Panc1 (cell line): ENCODE measurements around the gene TTC16. TPM values are rescaled to one million over a fixed set of nuclear protein-coding genes. Genes with fewer than 3 reads are reported as not detected.

Experiments used
- ATAC-seq: fragments of 200-7000 bp; cut with Tn5 transposase; 2 replicates; pipeline ENCODE4 v1.9.1; 2020; ENCODE audit warnings: mild to moderate bottlenecking, moderate library complexity
- BruUV-seq: library from RNA; stranded (reverse); fragments of 400-500 nt; replicated peaks from 2 replicates; lab custom pipeline; 2021; lab: Mats Ljungman, UMichigan
- CTCF ChIA-PET: fragments of 300-600 bp; sonication (Branson Sonifier 250); formaldehyde crosslinking; loops from one replicate; lab custom pipeline; 2022; ENCODE audit warnings: antibody characterized with exemption; lab: Charles Lee
- POLR2A ChIA-PET: fragments of 300-600 bp; sonication (Branson Sonifier 250); formaldehyde crosslinking; loops from one replicate; lab custom pipeline; 2022; ENCODE audit warnings: antibody characterized with exemption; lab: Charles Lee
- DNase-seq: peaks from one replicate; pipeline ENCODE4 v3.0.0-alpha.2; 2010; ENCODE audit warnings: low read depth, low spot score
- H3K27ac ChIP-seq: 2 replicates; pipeline ENCODE4 v1.5.1; 2011; ENCODE audit warnings: mild to moderate bottlenecking, low read length, inconsistent platforms
- H3K27me3 ChIP-seq: fragments of 200-500 bp; sonication (Bioruptor generic); 2 replicates; pipeline ENCODE4 v1.6.0; 2014; ENCODE audit warnings: low read length, inconsistent platforms; ENCODE audit not compliant: control insufficient read depth, insufficient read depth
- H3K36me3 ChIP-seq: fragments of 200-500 bp; sonication (Bioruptor generic); 2 replicates; pipeline ENCODE4 v1.5.1; 2014; ENCODE audit warnings: inconsistent platforms, mild to moderate bottlenecking, low read length, moderate library complexity; ENCODE audit not compliant: control insufficient read depth, insufficient read depth
- H3K4me1 ChIP-seq: 2 replicates; pipeline ENCODE4 v1.5.1; 2011; ENCODE audit warnings: inconsistent platforms, mild to moderate bottlenecking, low read length, moderate library complexity; ENCODE audit not compliant: control insufficient read depth, insufficient read depth
- H3K4me3 ChIP-seq, 2 experiments: 2 replicates each; pipeline ENCODE4 v1.5.1; 2011 to 2012; ENCODE audit warnings: low read depth in 2 of 2, low read length in 2 of 2, mild to moderate bottlenecking in 2 of 2, inconsistent platforms in 1 of 2, moderate library complexity in 1 of 2
- H3K9me3 ChIP-seq: fragments of 200-500 bp; sonication (Bioruptor generic); 2 replicates; pipeline ENCODE4 v1.5.1; 2014; ENCODE audit warnings: low read depth, mild to moderate bottlenecking, inconsistent platforms, low read length, moderate library complexity; ENCODE audit not compliant: control insufficient read depth, insufficient read depth
- CTCF ChIP-seq: fragments of 450-650 bp; IDR thresholded peaks from 2 replicates; pipeline ENCODE4 v1.5.1; 2017; ENCODE audit warnings: mild to moderate bottlenecking
- POLR2AphosphoS5 ChIP-seq: IDR thresholded peaks from 2 replicates; pipeline ENCODE4 v1.6.1; 2012; ENCODE audit warnings: mild to moderate bottlenecking, low read depth, low read length, moderate library complexity
- REST ChIP-seq, 2 experiments: IDR thresholded peaks; 2 replicates each; pipeline ENCODE4 v1.6.1; 2011 to 2012; ENCODE audit warnings: low read depth in 2 of 2, control low read depth in 1 of 2, low read length in 1 of 2, mild to moderate bottlenecking in 1 of 2, moderate library complexity in 1 of 2; ENCODE audit not compliant: insufficient read depth in 1 of 2
- SIN3A ChIP-seq: IDR thresholded peaks from 2 replicates; pipeline ENCODE4 v1.6.1; 2012; ENCODE audit warnings: low read depth, mild to moderate bottlenecking, low read length, moderate library complexity, borderline replicate concordance; ENCODE audit not compliant: insufficient read depth
- TCF7L2 ChIP-seq: IDR thresholded peaks from 2 replicates; pipeline ENCODE4 v1.6.1; 2011; ENCODE audit warnings: mild to moderate bottlenecking, low read depth, low read length, inconsistent platforms
- in situ Hi-C: cut with HindIII; loops from 2 replicates; pipeline ENCODE4 v1.10.0; 2016; ENCODE audit warnings: low sequenced_read_pairs, low pct_unique_long_range_greater_than_20kb
- intact Hi-C: fragments of 100-400 bp; cut with micrococcal nuclease; formaldehyde crosslinking; loops from one replicate; pipeline ENCODE4 v1.10.0; 2022; ENCODE audit not compliant: unreplicated experiment
- total RNA-seq: library from RNA; stranded (reverse); gene quantifications from one replicate; pipeline ENCODE4 v1.2.1, GENCODE V29; 2021; ENCODE audit not compliant: unreplicated experiment

TTC16 gene
- total RNA-seq, 1 experiment from 2014 or later = 0.05 TPM

GRCh38 chr9:127711226-127711701 is 4.6 kb upstream of the TTC16 start:
- no peak for DNase-seq
- no TSS peak for BruUV-seq
- TF ChIP-seq TCF7L2 (no peak), SIN3A (no peak), POLR2AphosphoS5 (no peak), REST (IDR thresholded peaks at IDR 0.05; ENCODE audit: insufficient read depth in 1 of 2, low read depth in 2 of 2, low read length in 1 of 2) (no peak), CTCF (no peak)
- Histone ChIP-seq H3K4me1 (peaks cover 11% of the 10 kb centered on the region), H3K4me3 (no peak overlapping the region), H3K27me3 (no peaks in the 10 kb centered on the region), H3K9me3 (no peaks in the 10 kb centered on the region), H3K36me3 (peaks cover 3% of the 10 kb centered on the region; the same call in 1 of the 2 replicates), H3K27ac (no peak overlapping the region)
- POLR2A ChIA-PET = no interaction called here
- in situ Hi-C loops (no loop called here), intact Hi-C loops (no loop called here)
- ATAC-seq = no peak
- CTCF ChIA-PET = no interaction called here

- ATAC-seq (no peak), DNase-seq (no peak)
- Histone ChIP-seq H3K9me3 (no peaks in the 10 kb centered on the region), H3K36me3 (peaks cover 3% of the 10 kb centered on the region; the same call in 1 of the 2 replicates), H3K4me1 (peaks cover 11% of the 10 kb centered on the region), H3K4me3 (no peak overlapping the region), H3K27me3 (no peaks in the 10 kb centered on the region), H3K27ac (no peak overlapping the region)
- BruUV-seq = no TSS peak
- ChIA-PET CTCF (no interaction called here), POLR2A (interaction anchor here (1.0 kb wide), 1 partner anchor 12 kb away, joined by 3 read pairs; no protein-coding TSS in a partner anchor)
- in situ Hi-C loops = no loop called here
- TF ChIP-seq CTCF (no peak), REST (IDR thresholded peaks at IDR 0.05; ENCODE audit: insufficient read depth in 1 of 2, low read depth in 2 of 2, low read length in 1 of 2) (no peak), TCF7L2 (no peak), POLR2AphosphoS5 (no peak), SIN3A (no peak)
- intact Hi-C loops = no loop called here
Measured at GRCh38 chr9:127711831-127712274, 4.0 kb upstream of the TTC16 start.
